ENCODE results near the gene TMIE.

Gene TMIE

GRCh38 chr3:46701181-46701939, at the start of gene TMIE:
TSS of gene TMIE (plus strand) at chr3:46701392. CDS start at chr3:46701488, 96 bp downstream.
- no peak for DNase-seq

GRCh38 chr3:46655271-46655670, 45.9 kb upstream of the TMIE start:
- no peak for DNase-seq

- DNase-seq: no peak
Measured at GRCh38 chr3:46656778-46657556, 44.2 kb upstream of the TMIE start.

GRCh38 chr3:46659285-46659684, 41.9 kb upstream of the TMIE start:
- DNase-seq: no peak

- DNase-seq: no peak
Measured at GRCh38 chr3:46660003-46660402, 41.2 kb upstream of the TMIE start.

- DNase-seq: no peak
Measured at GRCh38 chr3:46660543-46661523, 40.4 kb upstream of the TMIE start.

- DNase-seq: no peak
Measured at GRCh38 chr3:46661776-46662766, 39.1 kb upstream of the TMIE start.

- no peak for DNase-seq
Measured at GRCh38 chr3:46662771-46663551, 38.2 kb upstream of the TMIE start.

GRCh38 chr3:46663591-46664135, 37.5 kb upstream of the TMIE start:
- DNase-seq: no peak

GRCh38 chr3:46664188-46664970, 36.8 kb upstream of the TMIE start:
- DNase-seq: no peak

- no peak for DNase-seq
Measured at GRCh38 chr3:46664971-46665762, 36.0 kb upstream of the TMIE start.

- DNase-seq: no peak
Measured at GRCh38 chr3:46665763-46666452, 35.3 kb upstream of the TMIE start.

- DNase-seq: no peak
Measured at GRCh38 chr3:46666453-46666845, 34.7 kb upstream of the TMIE start.

GRCh38 chr3:46667061-46667621, 34.1 kb upstream of the TMIE start:
- no peak for DNase-seq

- DNase-seq: no peak
Measured at GRCh38 chr3:46667657-46668056, 33.5 kb upstream of the TMIE start.

GRCh38 chr3:46668116-46668515, 33.1 kb upstream of the TMIE start:
- DNase-seq: no peak

GRCh38 chr3:46668591-46668990, 32.6 kb upstream of the TMIE start:
- DNase-seq: no peak
